Measurements from ENCODE around the gene PAQR9.

The PAQR9 gene

DNA sequence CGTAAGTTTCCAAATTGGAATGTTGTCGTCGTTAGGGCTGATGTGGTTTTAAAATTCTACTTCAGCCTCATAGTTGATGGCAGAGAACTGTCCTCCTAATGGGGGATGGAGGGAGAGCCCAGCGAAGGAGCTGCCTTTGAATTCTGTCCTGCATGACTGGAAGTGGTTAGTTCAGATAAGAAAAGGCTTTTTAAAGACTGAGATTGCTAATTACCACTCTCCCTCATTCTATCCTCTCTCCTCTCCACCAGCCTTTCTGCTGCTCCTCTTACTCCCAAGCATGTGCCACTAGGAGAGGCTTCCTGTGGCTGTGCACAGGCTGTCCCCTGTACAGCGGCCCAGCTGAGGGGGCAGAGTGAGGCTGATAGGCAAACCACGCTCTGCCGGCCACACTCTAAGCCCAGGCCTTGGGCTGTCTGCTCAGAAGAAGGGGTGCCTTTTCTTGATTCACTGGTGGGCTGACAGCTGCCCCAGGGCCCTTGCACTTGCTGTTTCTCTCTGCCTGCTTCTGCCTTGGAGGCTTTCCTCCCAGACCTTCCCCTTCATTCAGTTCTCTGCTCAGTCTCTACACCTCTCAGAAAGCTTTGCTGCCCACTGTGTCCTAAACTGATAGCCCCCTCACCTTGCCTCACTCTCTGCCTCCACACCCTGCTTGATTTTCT, 8.7 kb upstream of the PAQR9 start:
- DNase-seq (ENCODE audit: insufficient read length, low spot score) (no peak), FAIRE-seq (no peak)
- TF ChIP-seq POLR2A (IDR thresholded peaks at IDR 0.05; ENCODE audit: low read depth, low read length) (no peak), POLR2AphosphoS5 (IDR thresholded peaks at IDR 0.05; ENCODE audit: low read depth, low read length) (no peak), POU2F2 (IDR thresholded peaks at IDR 0.05; ENCODE audit: low read depth, low read length) (no peak), SPI1 (IDR thresholded peaks at IDR 0.05; ENCODE audit: low read depth, low read length) (no peak)

DNA sequence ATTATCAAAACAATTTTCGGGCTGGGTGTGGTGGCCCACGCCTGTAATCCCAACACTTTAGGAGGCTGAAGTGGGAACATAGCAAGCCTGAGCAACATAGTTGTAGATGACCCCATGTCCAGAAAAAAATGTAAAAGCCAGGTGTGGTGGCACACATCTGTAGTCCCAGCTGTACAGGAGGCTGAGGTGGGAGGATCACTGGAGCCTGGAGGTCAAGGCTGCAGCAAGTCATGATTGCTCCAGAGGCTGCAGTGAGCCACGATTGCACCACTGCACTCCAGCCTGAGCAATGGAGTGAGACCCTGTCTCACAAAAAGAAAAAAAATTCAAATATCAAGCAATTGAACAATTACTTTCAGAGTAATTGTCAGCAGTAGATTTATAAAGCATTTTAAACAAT, 8.0 kb upstream of the PAQR9 start:
- TF ChIP-seq POLR2AphosphoS5 (IDR thresholded peaks at IDR 0.05; ENCODE audit: low read depth, low read length) = no peak
- no peak for TF ChIP-seq POU2F2 (IDR thresholded peaks at IDR 0.05; ENCODE audit: low read depth, low read length)
- TF ChIP-seq POLR2A (IDR thresholded peaks at IDR 0.05; ENCODE audit: low read depth, low read length) = no peak
- no peak for TF ChIP-seq PAX5 (IDR thresholded peaks at IDR 0.05; ENCODE audit: insufficient read depth, low read length, severe bottlenecking)
- DNase-seq (ENCODE audit: insufficient read length, low spot score) (no peak), FAIRE-seq (no peak)

DNA sequence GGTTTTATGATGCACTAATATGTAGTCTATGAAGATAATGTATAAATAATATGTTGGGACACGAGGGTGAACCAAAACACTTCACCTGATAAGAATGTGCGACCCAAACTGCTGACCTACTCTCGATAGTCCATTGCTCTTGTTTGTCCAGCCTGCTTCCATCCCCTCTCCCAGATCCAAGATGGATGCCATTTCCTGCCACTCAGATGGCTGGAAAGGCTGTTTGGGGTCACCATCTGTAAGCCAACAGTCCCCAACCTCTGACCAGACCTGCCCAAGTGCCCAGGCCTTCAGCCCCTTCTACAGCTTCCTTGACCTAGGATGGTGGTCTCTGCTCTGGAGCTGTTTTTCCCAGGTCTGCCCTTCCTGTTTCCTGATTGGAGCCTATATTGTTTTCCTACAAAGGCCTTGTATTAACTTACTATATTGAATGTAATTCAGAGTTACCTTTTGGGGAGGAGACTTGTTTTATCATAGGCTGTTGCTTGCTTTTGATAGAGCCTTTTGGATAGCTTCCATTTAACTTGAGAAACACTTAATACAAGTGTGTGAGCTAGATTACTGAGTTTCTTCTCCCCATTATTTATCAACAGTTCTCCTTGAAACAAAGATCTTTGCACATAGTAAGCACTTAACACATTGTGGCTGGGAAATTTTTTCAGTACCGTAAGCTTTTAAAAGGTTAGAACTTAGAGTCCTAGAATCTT, 5.0 kb upstream of the PAQR9 start:
- DNase-seq (ENCODE audit: insufficient read length, low spot score) = no peak
- no peak for FAIRE-seq
- TF ChIP-seq POU2F2 (IDR thresholded peaks at IDR 0.05; ENCODE audit: low read depth, low read length) (no peak), TAF1 (IDR thresholded peaks at IDR 0.05; ENCODE audit: low read depth, low read length) (no peak), POLR2AphosphoS5 (IDR thresholded peaks at IDR 0.05; ENCODE audit: low read depth, low read length) (no peak), PAX5 (IDR thresholded peaks at IDR 0.05; ENCODE audit: insufficient read depth, low read length, severe bottlenecking) (no peak), POLR2A (IDR thresholded peaks at IDR 0.05; ENCODE audit: low read depth, low read length) (no peak), SPI1 (IDR thresholded peaks at IDR 0.05; ENCODE audit: low read depth, low read length) (no peak)

DNA sequence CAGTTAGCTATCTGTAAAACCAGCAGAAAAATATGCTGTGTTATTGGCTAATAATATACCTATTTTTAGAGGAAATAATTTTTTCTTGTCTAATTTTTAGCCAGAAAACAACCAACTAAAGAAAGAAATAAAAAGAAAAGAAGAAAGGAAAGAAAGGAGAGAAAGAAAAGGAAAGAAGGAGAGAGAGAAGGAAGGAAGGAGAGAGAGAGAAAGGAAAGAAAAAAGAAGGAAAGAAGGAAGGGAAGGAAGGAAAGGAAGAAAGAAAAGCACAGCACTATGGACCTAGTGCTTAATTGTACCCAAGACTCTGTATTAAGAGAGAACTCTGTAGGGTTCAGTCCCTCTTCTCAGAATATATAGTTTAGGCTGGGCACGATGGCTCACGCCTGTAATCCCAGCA, 3.3 kb upstream of the PAQR9 start:
- no peak for FAIRE-seq
- TF ChIP-seq SPI1 (IDR thresholded peaks at IDR 0.05; ENCODE audit: low read depth, low read length) = no peak
- no peak for TF ChIP-seq POLR2AphosphoS5 (IDR thresholded peaks at IDR 0.05; ENCODE audit: low read depth, low read length)
- no peak for TF ChIP-seq PAX5 (IDR thresholded peaks at IDR 0.05; ENCODE audit: insufficient read depth, low read length, severe bottlenecking)
- TF ChIP-seq POU2F2 (IDR thresholded peaks at IDR 0.05; ENCODE audit: low read depth, low read length) = no peak
- no peak for TF ChIP-seq TAF1 (IDR thresholded peaks at IDR 0.05; ENCODE audit: low read depth, low read length)
- TF ChIP-seq POLR2A (IDR thresholded peaks at IDR 0.05; ENCODE audit: low read depth, low read length) = no peak
- DNase-seq (ENCODE audit: insufficient read length, low spot score) = no peak

DNA sequence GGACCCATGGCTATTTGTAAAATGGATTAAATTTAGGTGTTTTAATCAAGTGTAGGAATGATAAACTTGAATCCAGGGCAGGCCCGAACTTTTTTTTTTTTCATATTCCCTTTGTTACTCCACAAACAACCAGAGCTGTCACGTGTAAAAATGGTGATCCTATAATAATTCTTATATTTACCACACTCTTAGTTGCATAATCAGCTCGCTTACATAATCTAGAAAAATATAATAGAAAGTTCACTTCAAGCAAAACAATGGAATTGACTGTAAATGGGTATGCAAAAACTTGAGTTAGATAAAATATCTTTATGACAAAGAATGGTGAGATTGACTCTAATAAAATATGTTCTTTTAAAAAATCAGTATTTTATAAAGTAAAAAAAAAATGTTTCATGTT, 2.1 kb upstream of the PAQR9 start:
- no peak for DNase-seq (ENCODE audit: insufficient read length, low spot score)
- no peak for FAIRE-seq

DNA sequence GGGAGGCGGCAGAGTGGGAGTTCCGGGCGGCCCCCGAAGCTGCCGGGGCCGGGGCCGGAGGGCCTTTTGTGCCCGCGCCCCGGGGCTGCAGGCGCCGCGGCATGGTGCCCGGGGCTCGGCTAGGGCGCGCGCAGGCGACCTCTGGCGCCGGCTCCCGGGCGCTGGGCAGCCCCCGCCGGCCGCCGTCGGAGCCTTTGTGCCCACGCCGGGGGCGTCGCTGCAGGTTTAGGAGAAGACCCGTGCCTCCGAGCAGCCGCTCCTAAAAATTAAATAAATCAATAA, 299 bp downstream of the PAQR9 start:
- TF ChIP-seq PAX5 (IDR thresholded peaks at IDR 0.05; ENCODE audit: insufficient read depth, low read length, severe bottlenecking) (no peak), POLR2AphosphoS5 (IDR thresholded peaks at IDR 0.05; ENCODE audit: low read depth, low read length) (no peak), POU2F2 (IDR thresholded peaks at IDR 0.05; ENCODE audit: low read depth, low read length) (no peak), POLR2A (IDR thresholded peaks at IDR 0.05; ENCODE audit: low read depth, low read length) (no peak), TAF1 (IDR thresholded peaks at IDR 0.05; ENCODE audit: low read depth, low read length) (no peak), SPI1 (IDR thresholded peaks at IDR 0.05; ENCODE audit: low read depth, low read length) (no peak)
- FAIRE-seq (no peak), DNase-seq (ENCODE audit: insufficient read length, low spot score) (no peak)

More for the DNA sequence above, 2.1 kb upstream of the PAQR9 start:
- TF ChIP-seq POLR2A (IDR thresholded peaks at IDR 0.05; ENCODE audit: low read depth, low read length) = no peak
- TF ChIP-seq POU2F2 (IDR thresholded peaks at IDR 0.05; ENCODE audit: low read depth, low read length) = no peak
- TF ChIP-seq POLR2AphosphoS5 (IDR thresholded peaks at IDR 0.05; ENCODE audit: low read depth, low read length) = no peak
- no peak for TF ChIP-seq PAX5 (IDR thresholded peaks at IDR 0.05; ENCODE audit: insufficient read depth, low read length, severe bottlenecking)
- no peak for TF ChIP-seq TAF1 (IDR thresholded peaks at IDR 0.05; ENCODE audit: low read depth, low read length)
- TF ChIP-seq SPI1 (IDR thresholded peaks at IDR 0.05; ENCODE audit: low read depth, low read length) = no peak

DNA sequence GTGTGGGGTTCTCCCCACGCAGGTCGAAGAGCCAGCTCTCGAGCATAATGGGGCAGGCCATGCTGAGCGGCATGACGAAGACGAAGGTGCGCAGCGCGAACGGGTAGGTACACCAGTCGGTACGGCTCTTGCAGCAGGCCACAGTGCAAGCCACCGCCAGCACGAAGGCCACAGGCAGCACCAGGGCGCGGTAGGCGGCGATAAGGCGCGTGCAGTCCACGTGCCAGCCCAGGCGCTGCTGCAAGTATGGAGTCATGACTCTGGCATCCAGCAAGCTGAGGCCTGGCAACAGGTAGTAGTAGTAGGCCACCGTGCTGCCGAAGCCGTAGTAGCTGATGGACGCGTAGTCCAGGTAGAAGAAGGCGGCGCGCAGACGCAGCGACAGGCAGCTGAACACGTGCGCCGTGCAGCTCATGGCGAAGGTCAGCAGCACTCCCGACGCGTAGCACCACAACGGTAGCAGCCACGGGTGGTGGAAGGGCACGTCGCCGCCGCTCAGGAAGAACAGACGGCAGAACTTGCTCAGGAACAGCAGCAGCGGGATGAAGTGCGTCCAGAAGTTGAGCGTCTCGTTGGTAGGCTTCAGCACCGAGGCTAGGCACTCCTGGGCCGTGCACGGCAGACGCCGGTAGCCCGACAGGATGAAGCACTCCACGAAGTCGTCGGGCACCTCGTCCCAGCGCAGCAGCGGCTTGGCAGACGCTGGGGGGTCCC, 797 bp downstream of the PAQR9 start:
- FAIRE-seq (no peak), DNase-seq (ENCODE audit: insufficient read length, low spot score) (no peak)

DNA sequence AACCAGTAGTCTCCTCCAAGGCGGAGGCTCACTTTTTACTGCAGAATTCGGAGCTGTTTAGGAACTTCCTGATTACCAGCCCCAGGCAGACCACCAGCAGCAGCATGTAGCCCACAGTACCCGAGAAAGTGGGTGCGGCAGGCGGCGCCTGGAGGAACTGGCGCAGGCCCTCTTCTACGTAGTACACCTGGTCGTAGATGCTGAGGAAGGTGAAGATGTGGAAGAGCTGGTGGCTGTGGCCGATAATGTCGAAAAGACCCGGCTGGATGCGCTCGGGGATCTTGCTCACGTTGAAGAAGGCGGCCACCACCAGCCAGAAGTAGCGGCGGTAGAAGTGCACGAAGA, 1.3 kb downstream of the PAQR9 start:
- TF ChIP-seq POU2F2 (IDR thresholded peaks at IDR 0.05; ENCODE audit: low read depth, low read length) (no peak), TAF1 (IDR thresholded peaks at IDR 0.05; ENCODE audit: low read depth, low read length) (no peak), POLR2A (IDR thresholded peaks at IDR 0.05; ENCODE audit: low read depth, low read length) (no peak), POLR2AphosphoS5 (IDR thresholded peaks at IDR 0.05; ENCODE audit: low read depth, low read length) (no peak), SPI1 (IDR thresholded peaks at IDR 0.05; ENCODE audit: low read depth, low read length) (no peak), PAX5 (IDR thresholded peaks at IDR 0.05; ENCODE audit: insufficient read depth, low read length, severe bottlenecking) (no peak)
- DNase-seq (ENCODE audit: insufficient read length, low spot score) = no peak
- FAIRE-seq = no peak

More for the DNA sequence above, 797 bp downstream of the PAQR9 start:
- no peak for TF ChIP-seq POLR2A (IDR thresholded peaks at IDR 0.05; ENCODE audit: low read depth, low read length)
- no peak for TF ChIP-seq PAX5 (IDR thresholded peaks at IDR 0.05; ENCODE audit: insufficient read depth, low read length, severe bottlenecking)
- TF ChIP-seq SPI1 (IDR thresholded peaks at IDR 0.05; ENCODE audit: low read depth, low read length) = no peak
- TF ChIP-seq POLR2AphosphoS5 (IDR thresholded peaks at IDR 0.05; ENCODE audit: low read depth, low read length) = no peak
- no peak for TF ChIP-seq TAF1 (IDR thresholded peaks at IDR 0.05; ENCODE audit: low read depth, low read length)
- TF ChIP-seq POU2F2 (IDR thresholded peaks at IDR 0.05; ENCODE audit: low read depth, low read length) = no peak

DNA sequence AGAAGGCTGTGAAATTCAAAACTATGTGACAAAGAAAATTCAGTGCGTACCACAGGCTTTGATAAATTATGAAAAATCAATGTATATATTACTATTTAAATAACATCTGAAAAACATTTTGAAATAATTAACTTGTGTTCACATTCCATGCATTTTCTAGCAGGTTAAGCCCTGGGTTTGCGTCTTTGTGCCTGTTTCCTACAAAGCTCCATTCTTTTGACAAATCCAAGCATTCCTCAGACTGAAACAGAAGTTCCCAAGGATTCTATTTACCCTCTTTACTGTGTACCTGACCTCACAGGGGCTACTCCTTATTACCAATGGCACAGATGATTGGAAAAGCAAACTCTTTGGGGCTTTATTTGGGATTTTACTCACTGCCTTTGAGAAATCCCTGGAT, 1.9 kb downstream of the PAQR9 start:
- no peak for FAIRE-seq
- TF ChIP-seq PAX5 (IDR thresholded peaks at IDR 0.05; ENCODE audit: insufficient read depth, low read length, severe bottlenecking) (no peak), POLR2AphosphoS5 (IDR thresholded peaks at IDR 0.05; ENCODE audit: low read depth, low read length) (no peak), POU2F2 (IDR thresholded peaks at IDR 0.05; ENCODE audit: low read depth, low read length) (no peak), POLR2A (IDR thresholded peaks at IDR 0.05; ENCODE audit: low read depth, low read length) (no peak), TAF1 (IDR thresholded peaks at IDR 0.05; ENCODE audit: low read depth, low read length) (no peak), SPI1 (IDR thresholded peaks at IDR 0.05; ENCODE audit: low read depth, low read length) (no peak)
- DNase-seq (ENCODE audit: insufficient read length, low spot score) = no peak

Data from GM12891 (cell line).